Erythroblast (primary cell): Measurements from ENCODE around the gene ZNF195.
"Not testable (repeated sequence)": the region's sequence is repeated elsewhere in the genome, so short reads cannot be mapped to it uniquely, and the experiment has no call there.

Experiments used
- DNase-seq, 2 experiments: peaks; one replicate each; lab custom pipeline; 2025; lab: John Stamatoyannopoulos, UW
- GATA1 ChIP-seq: IDR thresholded peaks from 2 replicates; pipeline ENCODE4 v1.6.1; 2011; ENCODE audit warnings: low read depth, mild to moderate bottlenecking, control low read depth, low read length, moderate library complexity
- POLR2A ChIP-seq: IDR thresholded peaks from 2 replicates; pipeline ENCODE4 v1.6.1; 2011; ENCODE audit warnings: mild to moderate bottlenecking, low read length

Gene ZNF195

GRCh38 chr11:3402861-3403250 is 23.9 kb upstream of the ZNF195 start:
- DNase-seq, result not testable (repeated sequence)

GRCh38 chr11:3402181-3402860 is 23.4 kb upstream of the ZNF195 start:
- peak; percentile 22 to 38 for DNase-seq

GRCh38 chr11:3401052-3401451 is 22.1 kb upstream of the ZNF195 start:
- peak; percentile 67 to 85 for DNase-seq

GRCh38 chr11:3398509-3398908 is 19.6 kb upstream of the ZNF195 start:
- DNase-seq, result not testable (repeated sequence)

- DNase-seq, result not testable (repeated sequence)
These were observed 19.2 kb upstream of the ZNF195 start for GRCh38 chr11:3398106-3398505.

- not testable (repeated sequence) for DNase-seq
These were observed 18.3 kb upstream of the ZNF195 start for GRCh38 chr11:3397210-3397609.

GRCh38 chr11:3395468-3395867 is 16.5 kb upstream of the ZNF195 start:
- DNase-seq, result not testable (repeated sequence)

GRCh38 chr11:3394956-3395355 is 16.0 kb upstream of the ZNF195 start:
- not testable (repeated sequence) for DNase-seq

GRCh38 chr11:3393450-3393849 is 14.5 kb upstream of the ZNF195 start:
- not testable (repeated sequence) for DNase-seq

- no peak for TF ChIP-seq GATA1
- no peak for TF ChIP-seq POLR2A
- DNase-seq, result no peak
These were observed 3.8 kb upstream of the ZNF195 start for GRCh38 chr11:3382613-3383285.

- no peak for DNase-seq
- no peak for TF ChIP-seq POLR2A
These were observed 2.8 kb upstream of the ZNF195 start for GRCh38 chr11:3381794-3382193.

GRCh38 chr11:3380706-3381545 is 2.0 kb upstream of the ZNF195 start:
- TF ChIP-seq POLR2A, result no peak
- TF ChIP-seq GATA1, result no peak

GRCh38 chr11:3375552-3375951 is 3.4 kb downstream of the ZNF195 start:
- DNase-seq, result no peak
- no peak for TF ChIP-seq GATA1
- TF ChIP-seq POLR2A, result no peak

More at GRCh38 chr11:3380706-3381545, 2.0 kb upstream of the ZNF195 start:
- no peak for DNase-seq

- DNase-seq, result no peak
- TF ChIP-seq GATA1 (no peak), POLR2A (no peak)
These were observed 8.6 kb downstream of the ZNF195 start for GRCh38 chr11:3370311-3370870.

GRCh38 chr11:3369366-3369765 is 9.6 kb downstream of the ZNF195 start:
- DNase-seq, result no peak
- TF ChIP-seq GATA1 (no peak), POLR2A (no peak)
